Heart right ventricle (tissue), 16 donors: ENCODE results near the gene NPAS3. TPM values are rescaled to one million over a fixed set of nuclear protein-coding genes. Genes with fewer than 3 reads are reported as not detected.

Source experiments
- ATAC-seq, 8 donors: fragments of 200-7000 bp; cut with Tn5 transposase; one replicate each; pipeline ENCODE4 v1.9.1; 2020; ENCODE audit warnings: mild to moderate bottlenecking in 8 of 8, moderate library complexity in 8 of 8, moderate number of reproducible peaks in 1 of 8
- DNase-seq, 2 donors: peaks; one replicate each; pipeline ENCODE4 v3.0.0-alpha.2; 2020
- H3K27ac ChIP-seq, 10 donors: fragments of 200-600 bp; sonication (generic) in 2 of 10; one replicate each; pipeline versions ENCODE4 v1.5.0 to v1.8.0; 2020 to 2022; ENCODE audit warnings: mild to moderate bottlenecking in 3 of 10
- H3K27me3 ChIP-seq, 7 donors: fragments of 200-600 bp; one replicate each; pipeline ENCODE4 v1.8.0; 2021 to 2022; ENCODE audit warnings: mild to moderate bottlenecking in 2 of 7
- H3K36me3 ChIP-seq, 9 donors: fragments of 200-600 bp; sonication (generic) in 1 of 9; one replicate each; pipeline versions ENCODE4 v1.5.0 to v1.8.0; 2020 to 2022; ENCODE audit warnings: mild to moderate bottlenecking in 2 of 9
- H3K4me1 ChIP-seq, 9 donors: fragments of 200-600 bp; sonication (generic) in 1 of 9; one replicate each; pipeline versions ENCODE4 v1.5.0 to v1.8.0; 2020 to 2022; ENCODE audit warnings: mild to moderate bottlenecking in 4 of 9
- H3K4me3 ChIP-seq, 10 donors: fragments of 200-600 bp; sonication (generic) in 2 of 10; one replicate each; pipeline versions ENCODE4 v1.5.0 to v1.8.0; 2020 to 2022; ENCODE audit warnings: mild to moderate bottlenecking in 7 of 10, moderate library complexity in 2 of 10
- H3K9me3 ChIP-seq, 11 donors: fragments of 200-600 bp in 10 of 11; sonication (generic) in 2 of 11; one replicate each; pipeline versions ENCODE4 v1.5.0 to v1.8.0; 2013 to 2022; ENCODE audit warnings: mild to moderate bottlenecking in 2 of 11, control low read depth in 1 of 11, moderate library complexity in 1 of 11
- CTCF ChIP-seq, 9 donors: fragments of 200-600 bp; sonication (generic) in 2 of 9; IDR thresholded peaks; one replicate each; pipeline versions ENCODE4 v1.5.0 to v1.8.0; 2021 to 2022; ENCODE audit warnings: antibody characterized with exemption in 9 of 9, mild to moderate bottlenecking in 5 of 9, moderate library complexity in 1 of 9
- WGBS, 2 donors: extraction: QIAGEN DNeasy Blood & Tissue Kit; methylation state at CpG; one replicate each; pipeline ENCODE4 v1.1.7; 2013; ENCODE audit warnings: inconsistent platforms in 1 of 2; 5-methylcytosine and 5-hydroxymethylcytosine counted together
- intact Hi-C, 10 donors: fragments of 100-400 bp; cut with DNase I; formaldehyde crosslinking; loops; one replicate each; pipeline versions ENCODE4 v1.11.1 to v1.14.2; 2022
- polyA plus RNA-seq, 2 donors: library from polyadenylated mRNA; stranded (reverse); fragments of 200-250 nt; gene quantifications; one replicate each; pipeline ENCODE4 v1.2.3, GENCODE V29; 2013
- total RNA-seq, 10 donors: library from RNA; stranded (reverse); fragmentation: NEBNext Ultra II Directional in 3 of 10; extraction: Animal tissue kit (Norgen Biotek cat#: 25700) in 3 of 10; gene quantifications; one replicate each; pipeline versions ENCODE4 v1.2.1 to v1.2.4, GENCODE V29; 2021 to 2023
- donor health status: Arrhythmogenic right ventricular cardiomyopathy.
- donor health status: ischemic (EF 13 %, LVEDD 7.1; RV severe dilation, severe dysfunction).
- donor health status: healthy with polysubstance abuse.
- donor health status: DM: no; HTN: yes; CAD: no.
- donor health status: DM: no; HTN: no; CAD: no.
- donor health status: ischemic (EF 25% LVEDD 6.9; RV normal size, moderate dysfunction).
- donor health status: ischemic (EF 25% LVEDD 5.7; RV mildly dilated, moderate dysfunction).
- donor health status: healthy.
- donor health status: DM: yes; HTN: yes; CAD: no.
- donor health status: Ischemic cardiomyopathy.
- donor health status: ischemic (EF 35%, LVEDD 5.7; RV mildly dilated, moderate dysfunction).
- donor health status: nonischemic (EF 11% LVEDD 7.7; RV severe dilation, severe dysfunction).
- donor health status: DM: yes; HTN: yes; CAD: no.
- donor health status: PGD.
- donor health status: ischemic (EF 29% LVEDD 5.4; RV normal size, mild dysfunction).
- donor health status: nonischemic (EF 23%, LVEDD 6.1; RV moderate dilation, normal function).

The NPAS3 gene
- total and polyA plus RNA-seq, 12 donors, result 0.12 to 2.8 (median 0.99) TPM

- DNase-seq (no peak), ATAC-seq (no peak)
- Histone ChIP-seq H3K36me3 (no peaks in the 10 kb centered on the region), H3K27me3 (peaks cover 0 to 4% (median 0%) of the 10 kb centered on the region in 7 donors), H3K4me3 (no peak overlapping the region), H3K9me3 (no peaks in the 10 kb centered on the region), H3K27ac (no peak overlapping the region), H3K4me1 (no peaks in the 10 kb centered on the region)
- intact Hi-C loops, result no loop called here
- no peak for TF ChIP-seq CTCF (IDR thresholded peaks at IDR 0.05)
- 83 to 87% methylated on average over 2 of the region's 2 CpGs for WGBS, 2 donors
Measured at GRCh38 chr14:33646692-33647260, 708.1 kb downstream of the NPAS3 start.

DNA sequence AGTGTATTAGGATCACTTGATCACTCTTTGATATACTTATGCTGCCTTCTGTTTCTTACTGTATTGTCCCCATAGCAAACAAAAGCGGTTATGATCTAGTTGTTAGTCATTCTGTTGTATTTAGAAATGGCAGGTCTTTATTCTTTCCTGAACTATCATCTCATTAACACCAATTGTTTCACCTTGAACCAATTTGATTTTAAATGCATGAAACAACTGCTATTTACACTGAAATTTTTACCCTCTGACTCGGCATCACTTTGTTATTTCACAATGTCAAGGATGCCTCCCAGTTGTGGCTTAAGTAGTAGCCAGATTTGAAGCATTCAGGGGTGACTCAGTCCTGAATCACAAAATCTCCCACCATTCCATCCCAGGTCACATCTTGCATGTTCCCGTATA lies 708.7 kb downstream of the NPAS3 start:
- intact Hi-C loops, result no loop called here
- DNase-seq (no peak), ATAC-seq (peak in 1 of 8 donors; percentile 65)
- 85 to 91% methylated on average over 3 of the region's 3 CpGs for WGBS, 2 donors
- TF ChIP-seq CTCF (IDR thresholded peaks at IDR 0.05), result no peak
- Histone ChIP-seq H3K4me3 (no peak overlapping the region), H3K27me3 (no peaks in the 10 kb centered on the region), H3K36me3 (no peaks in the 10 kb centered on the region), H3K4me1 (no peaks in the 10 kb centered on the region), H3K27ac (no peak overlapping the region), H3K9me3 (no peaks in the 10 kb centered on the region)

GRCh38 chr14:33650430-33650829 lies 711.8 kb downstream of the NPAS3 start:
- intact Hi-C loops, result no loop called here
- no peak for TF ChIP-seq CTCF (IDR thresholded peaks at IDR 0.05)
- 71 to 80% methylated on average over 3 of the region's 3 CpGs for WGBS, 2 donors

DNA sequence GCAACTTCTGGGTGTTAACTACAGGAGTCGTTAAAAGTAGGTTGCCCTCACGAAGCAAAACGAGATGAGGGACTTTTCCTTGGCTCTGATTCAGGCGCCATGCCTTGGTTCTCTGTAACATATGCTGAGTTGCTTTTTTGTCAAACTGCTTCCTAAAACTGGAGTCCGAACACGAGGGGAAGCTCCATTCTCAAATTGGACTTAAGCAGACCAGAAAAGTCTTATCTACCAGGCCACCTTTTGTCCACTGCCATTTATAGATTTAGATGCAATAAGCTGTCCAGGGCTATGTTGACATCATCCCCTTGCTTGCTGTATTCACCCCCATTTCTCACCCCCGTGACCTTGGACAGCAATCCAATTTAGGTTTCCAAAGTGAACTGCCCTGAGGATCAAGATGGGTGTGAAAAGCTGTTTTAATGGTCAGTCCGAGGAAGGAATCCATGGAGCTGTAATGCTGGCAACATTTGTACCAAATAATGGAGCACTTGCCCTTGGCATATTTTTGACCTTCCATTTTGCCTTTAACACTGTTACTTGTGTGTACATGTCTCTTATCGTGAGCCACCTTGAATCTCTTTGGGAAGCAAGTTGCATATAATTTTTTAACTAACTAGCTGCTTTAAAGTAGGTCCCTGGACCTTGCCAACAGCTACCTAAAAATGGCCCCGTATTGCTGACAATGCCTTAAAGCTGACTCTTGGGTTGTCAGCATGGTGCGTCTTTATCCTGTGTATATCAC lies 714.1 kb downstream of the NPAS3 start:
- Histone ChIP-seq H3K36me3 (no peaks in the 10 kb centered on the region), H3K4me3 (no peak overlapping the region), H3K27ac (no peak overlapping the region), H3K27me3 (no peaks in the 10 kb centered on the region), H3K9me3 (no peaks in the 10 kb centered on the region), H3K4me1 (no peaks in the 10 kb centered on the region)
- no peak for TF ChIP-seq CTCF (IDR thresholded peaks at IDR 0.05)
- intact Hi-C loops, result no loop called here
- DNase-seq, result no peak
- ATAC-seq, result no peak
- WGBS, 2 donors, result 70 to 83% methylated on average over 11 of the region's 11 CpGs

More at GRCh38 chr14:33650430-33650829, 711.8 kb downstream of the NPAS3 start:
- ATAC-seq, result no peak
- no peaks in the 10 kb centered on the region for H3K36me3 ChIP-seq
- H3K27me3 ChIP-seq, result no peaks in the 10 kb centered on the region
- no peak overlapping the region for H3K4me3 ChIP-seq
- no peak overlapping the region for H3K27ac ChIP-seq
- H3K9me3 ChIP-seq, result no peaks in the 10 kb centered on the region
- DNase-seq, result no peak
- H3K4me1 ChIP-seq, result no peaks in the 10 kb centered on the region
